Suprapubic skin (tissue), 4 donors: Measurements from ENCODE around the gene SLC25A22. TPM values are rescaled to one million over a fixed set of nuclear protein-coding genes. Genes with fewer than 3 reads are reported as not detected.

Experiments
- DNase-seq, 2 donors: peaks; one replicate each; pipeline ENCODE4 v3.0.0-alpha.2; 2019; ENCODE audit warnings: low spot score in 2 of 2
- H3K27ac ChIP-seq: fragments of 200-600 bp; sonication (generic); one replicate; pipeline ENCODE4 v1.5.1; 2019
- H3K27me3 ChIP-seq: fragments of 200-600 bp; sonication (generic); one replicate; pipeline ENCODE4 v1.5.1; 2019
- H3K36me3 ChIP-seq: fragments of 200-600 bp; sonication (generic); one replicate; pipeline ENCODE4 v1.5.1; 2019
- H3K4me1 ChIP-seq: fragments of 200-600 bp; sonication (generic); one replicate; pipeline ENCODE4 v1.5.1; 2019
- H3K4me3 ChIP-seq: fragments of 200-600 bp; sonication (generic); one replicate; pipeline ENCODE4 v1.5.1; 2019; ENCODE audit warnings: mild to moderate bottlenecking
- H3K9me3 ChIP-seq: fragments of 200-600 bp; sonication (generic); one replicate; pipeline ENCODE4 v1.5.1; 2019
- EP300 ChIP-seq: sonication (generic); formaldehyde crosslinking; IDR thresholded peaks from one replicate; pipeline ENCODE4 v1.6.1; 2017; ENCODE audit warnings: antibody characterized with exemption
- POLR2A ChIP-seq, 2 donors: fragments of 450-650 bp; IDR thresholded peaks; one replicate each; pipeline ENCODE4 v1.6.1; 2017; ENCODE audit warnings: antibody characterized with exemption in 2 of 2, mild to moderate bottlenecking in 2 of 2, moderate library complexity in 2 of 2
- POLR2AphosphoS5 ChIP-seq, 3 donors: sonication (generic); formaldehyde crosslinking; IDR thresholded peaks; one replicate each; pipeline ENCODE4 v1.6.1; 2017; ENCODE audit warnings: antibody characterized with exemption in 3 of 3
- WGBS: methylation state at CpG from one replicate; pipeline ENCODE4 v1.1.5; 2018; 5-methylcytosine and 5-hydroxymethylcytosine counted together
- total RNA-seq, 4 donors: library from RNA; depleted of rRNA; stranded (reverse); fragments of >200 nt; gene quantifications; one replicate each; pipeline ENCODE4 v1.1.0, GENCODE V29; 2016
- TF ChIP-seq, protein P1 (sequence below), 2 donors: fragments of 200-600 bp in 1 of 2; fragments of 450-650 bp in 1 of 2; sonication (generic) in 1 of 2; IDR thresholded peaks; one replicate each; pipeline ENCODE4 v1.5.1; 2016 to 2019; ENCODE audit warnings: antibody characterized with exemption in 2 of 2, mild to moderate bottlenecking in 1 of 2, moderate library complexity in 1 of 2

SLC25A22 gene
- total RNA-seq, 4 donors from 2014 or later, result 11.2 to 14.7 (median 13.7) TPM

DNA sequence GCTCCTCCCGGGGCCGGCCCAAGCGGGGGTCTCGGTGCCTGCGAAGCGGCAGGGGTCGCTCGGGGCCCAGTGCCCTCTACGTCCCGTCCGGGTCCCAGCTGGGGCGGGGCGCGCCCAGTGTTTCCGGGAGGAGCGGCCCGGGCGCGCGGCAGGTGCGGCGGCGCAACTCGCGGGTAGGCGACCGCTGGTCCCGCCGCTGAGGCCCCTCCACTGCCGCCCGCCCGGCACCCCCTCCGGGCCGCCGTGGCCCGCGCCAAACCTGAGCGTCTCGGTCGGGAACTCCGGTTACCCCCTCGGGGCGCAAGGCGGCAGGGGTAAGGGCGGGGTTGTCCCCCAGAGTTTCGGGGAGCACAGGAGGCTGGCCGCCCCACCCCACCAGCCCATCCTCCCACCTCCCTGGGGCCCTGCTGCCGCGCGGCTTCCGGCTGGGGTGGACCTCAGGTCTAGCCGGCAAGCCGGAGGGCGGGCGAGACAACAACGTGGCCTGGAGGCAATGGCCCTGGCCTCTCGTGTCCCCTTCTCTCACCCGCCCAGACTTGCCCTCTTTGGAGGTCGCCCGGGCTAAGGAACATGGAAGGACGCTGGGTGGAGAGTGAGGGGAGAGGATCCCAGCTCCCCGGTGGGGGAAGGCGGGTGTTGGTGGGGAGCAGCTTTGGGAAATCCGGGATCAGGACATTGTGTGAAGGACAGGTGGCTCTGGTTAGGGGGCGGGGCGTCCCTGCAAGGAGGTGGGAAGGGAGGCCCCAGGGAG is 29.2 kb upstream of the SLC25A22 start:
- peaks cover 13% of the 10 kb centered on the region for H3K27me3 ChIP-seq
- H3K4me3 ChIP-seq, result peak overlapping the region; percentile 53
- H3K9me3 ChIP-seq, result no peaks in the 10 kb centered on the region
- TF ChIP-seq, protein P1, sequence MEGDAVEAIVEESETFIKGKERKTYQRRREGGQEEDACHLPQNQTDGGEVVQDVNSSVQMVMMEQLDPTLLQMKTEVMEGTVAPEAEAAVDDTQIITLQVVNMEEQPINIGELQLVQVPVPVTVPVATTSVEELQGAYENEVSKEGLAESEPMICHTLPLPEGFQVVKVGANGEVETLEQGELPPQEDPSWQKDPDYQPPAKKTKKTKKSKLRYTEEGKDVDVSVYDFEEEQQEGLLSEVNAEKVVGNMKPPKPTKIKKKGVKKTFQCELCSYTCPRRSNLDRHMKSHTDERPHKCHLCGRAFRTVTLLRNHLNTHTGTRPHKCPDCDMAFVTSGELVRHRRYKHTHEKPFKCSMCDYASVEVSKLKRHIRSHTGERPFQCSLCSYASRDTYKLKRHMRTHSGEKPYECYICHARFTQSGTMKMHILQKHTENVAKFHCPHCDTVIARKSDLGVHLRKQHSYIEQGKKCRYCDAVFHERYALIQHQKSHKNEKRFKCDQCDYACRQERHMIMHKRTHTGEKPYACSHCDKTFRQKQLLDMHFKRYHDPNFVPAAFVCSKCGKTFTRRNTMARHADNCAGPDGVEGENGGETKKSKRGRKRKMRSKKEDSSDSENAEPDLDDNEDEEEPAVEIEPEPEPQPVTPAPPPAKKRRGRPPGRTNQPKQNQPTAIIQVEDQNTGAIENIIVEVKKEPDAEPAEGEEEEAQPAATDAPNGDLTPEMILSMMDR (IDR thresholded peaks at IDR 0.05), result no peak
- no peak for TF ChIP-seq EP300
- no peak for TF ChIP-seq POLR2A (IDR thresholded peaks at IDR 0.05)
- no peak for TF ChIP-seq POLR2AphosphoS5 (IDR thresholded peaks at IDR 0.05)
- H3K4me1 ChIP-seq, result peaks cover 74% of the 10 kb centered on the region
- H3K36me3 ChIP-seq, result peaks cover 30% of the 10 kb centered on the region
- H3K27ac ChIP-seq, result peak overlapping the region; percentile 66
- 18% methylated on average over 12 of the region's 66 CpGs for WGBS
- DNase-seq, result no peak

DNA sequence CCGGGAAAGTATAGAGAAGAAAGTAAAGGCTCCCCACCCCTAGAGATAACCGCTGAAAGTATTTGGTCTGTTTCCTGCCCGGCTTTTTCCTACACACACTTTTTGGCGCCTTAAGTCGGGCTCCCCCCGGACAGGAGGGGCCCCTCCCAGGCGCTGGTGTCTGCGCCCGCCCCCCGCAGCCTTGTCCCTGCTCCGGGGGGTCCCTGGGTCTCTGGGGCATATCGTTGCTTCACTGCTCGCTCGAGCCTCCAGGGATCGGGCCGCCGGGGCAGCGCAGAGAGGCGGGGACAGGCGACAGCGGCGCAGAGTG is 28.7 kb upstream of the SLC25A22 start:
- H3K9me3 ChIP-seq, result no peaks in the 10 kb centered on the region
- H3K36me3 ChIP-seq, result peaks cover 36% of the 10 kb centered on the region
- no peak for DNase-seq
- H3K4me3 ChIP-seq, result peak overlapping the region; percentile 53
- peaks cover 13% of the 10 kb centered on the region for H3K27me3 ChIP-seq
- H3K27ac ChIP-seq, result peak overlapping the region; percentile 66
- TF ChIP-seq EP300, result no peak
- peaks cover 74% of the 10 kb centered on the region for H3K4me1 ChIP-seq
- 5% methylated on average over 11 of the region's 22 CpGs for WGBS

DNA sequence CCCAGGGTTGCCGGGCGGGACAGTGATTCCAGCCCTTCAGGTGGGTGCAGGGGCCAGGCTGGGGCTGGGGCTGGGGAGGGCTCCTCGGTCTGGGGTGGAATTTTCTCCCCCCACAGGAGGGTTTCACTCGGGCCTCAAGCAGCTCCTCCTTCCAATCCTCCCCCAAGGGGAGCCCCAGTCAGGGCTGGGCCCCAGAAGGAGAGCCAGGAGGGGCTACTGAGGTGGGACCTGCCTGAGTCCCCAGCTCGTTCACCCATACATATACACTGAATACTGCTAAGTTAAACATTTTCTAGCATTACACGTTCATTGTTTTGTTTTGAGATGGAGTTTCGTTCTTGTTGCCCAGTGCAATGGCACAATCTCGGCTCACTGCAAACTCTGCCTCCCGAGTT is 28.1 kb upstream of the SLC25A22 start:
- Histone ChIP-seq H3K9me3 (no peaks in the 10 kb centered on the region), H3K4me3 (no peak overlapping the region), H3K4me1 (peaks cover 74% of the 10 kb centered on the region), H3K27me3 (peaks cover 13% of the 10 kb centered on the region), H3K27ac (peak overlapping the region; percentile 66), H3K36me3 (peaks cover 36% of the 10 kb centered on the region)
- WGBS, result 75% methylated on average over 8 of the region's 9 CpGs
- TF ChIP-seq, protein P1 (IDR thresholded peaks at IDR 0.05), result no peak
- TF ChIP-seq POLR2AphosphoS5 (IDR thresholded peaks at IDR 0.05) (no peak), EP300 (no peak), POLR2A (IDR thresholded peaks at IDR 0.05) (no peak)
- DNase-seq, result no peak

DNA sequence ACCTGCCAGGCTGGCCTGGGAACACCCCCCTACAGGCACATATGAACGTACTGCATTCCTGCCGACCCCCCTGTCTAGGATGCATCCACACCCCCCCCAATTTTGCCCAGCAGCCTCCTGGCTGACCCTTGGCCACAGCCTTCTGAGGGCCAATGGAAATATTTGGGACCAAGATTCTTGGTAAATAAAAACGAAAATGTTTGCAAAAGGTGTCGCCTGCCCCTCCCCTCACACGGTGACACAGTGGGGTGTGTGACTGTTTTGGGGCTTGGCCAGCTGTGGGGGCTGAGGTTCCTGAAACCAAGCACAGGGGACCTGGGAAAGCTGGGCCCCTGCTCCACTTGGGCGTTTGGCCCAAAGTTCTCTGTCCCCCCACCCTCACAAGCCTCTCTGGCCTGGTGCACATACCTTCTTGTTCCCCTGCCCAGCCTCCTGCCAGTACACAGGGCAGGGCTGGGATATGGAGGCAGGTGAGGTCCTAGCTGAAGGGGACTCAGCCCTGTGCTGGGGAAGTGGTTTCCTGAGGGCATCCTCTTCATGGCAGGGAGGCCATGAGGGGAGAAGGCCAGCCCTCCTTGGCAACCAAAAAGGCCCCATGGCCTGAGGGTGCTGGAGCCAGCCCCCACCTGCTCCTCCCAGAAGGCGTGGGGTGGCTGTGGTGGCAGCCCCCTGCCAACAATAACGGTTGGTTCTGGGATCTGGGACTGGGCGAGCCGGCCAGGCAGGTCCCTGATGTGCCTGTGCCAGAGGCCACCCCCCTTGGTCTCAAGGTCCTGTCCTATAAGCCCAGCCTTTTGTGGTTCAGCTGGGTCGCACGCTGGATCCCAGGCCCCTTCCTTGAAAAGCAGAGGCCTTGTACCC is 27.5 kb upstream of the SLC25A22 start:
- H3K27ac ChIP-seq, result peak overlapping the region; percentile 66
- no peak for DNase-seq

DNA sequence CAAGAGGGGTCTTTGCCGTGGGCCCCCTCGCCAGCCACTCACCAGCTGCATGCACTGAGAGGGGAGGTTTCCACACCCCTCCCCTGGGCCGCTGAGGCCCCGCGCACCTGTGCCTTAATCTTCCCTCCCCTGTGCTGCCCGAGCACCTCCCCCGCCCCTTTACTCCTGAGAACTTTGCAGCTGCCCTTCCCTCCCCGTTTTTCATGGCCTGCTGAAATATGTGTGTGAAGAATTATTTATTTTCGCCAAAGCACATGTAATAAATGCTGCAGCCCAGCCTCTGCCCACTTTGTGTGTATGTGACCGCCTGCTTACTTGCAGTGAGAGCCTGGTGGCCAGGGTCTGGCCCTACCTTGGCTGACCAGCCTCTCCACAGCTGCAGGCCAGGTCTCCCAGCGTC is 26.9 kb upstream of the SLC25A22 start:
- Histone ChIP-seq H3K9me3 (no peaks in the 10 kb centered on the region), H3K4me1 (peaks cover 72% of the 10 kb centered on the region), H3K27me3 (peaks cover 11% of the 10 kb centered on the region), H3K36me3 (peaks cover 36% of the 10 kb centered on the region), H3K4me3 (no peak overlapping the region), H3K27ac (peak overlapping the region; percentile 66)
- 88% methylated on average over 9 of the region's 11 CpGs for WGBS
- no peak for DNase-seq
- TF ChIP-seq POLR2AphosphoS5 (IDR thresholded peaks at IDR 0.05) (no peak), POLR2A (IDR thresholded peaks at IDR 0.05) (no peak), EP300 (no peak)
- TF ChIP-seq, protein P1 (IDR thresholded peaks at IDR 0.05), result no peak

More for the DNA sequence above, 27.5 kb upstream of the SLC25A22 start:
- Histone ChIP-seq H3K4me3 (no peak overlapping the region), H3K4me1 (peaks cover 74% of the 10 kb centered on the region), H3K36me3 (peaks cover 36% of the 10 kb centered on the region), H3K9me3 (no peaks in the 10 kb centered on the region), H3K27me3 (peaks cover 13% of the 10 kb centered on the region)
- no peak for TF ChIP-seq POLR2A (IDR thresholded peaks at IDR 0.05)
- peak in 1 of 3 donors; percentile 53 for TF ChIP-seq POLR2AphosphoS5 (IDR thresholded peaks at IDR 0.05)
- 60% methylated on average over 11 of the region's 12 CpGs for WGBS

DNA sequence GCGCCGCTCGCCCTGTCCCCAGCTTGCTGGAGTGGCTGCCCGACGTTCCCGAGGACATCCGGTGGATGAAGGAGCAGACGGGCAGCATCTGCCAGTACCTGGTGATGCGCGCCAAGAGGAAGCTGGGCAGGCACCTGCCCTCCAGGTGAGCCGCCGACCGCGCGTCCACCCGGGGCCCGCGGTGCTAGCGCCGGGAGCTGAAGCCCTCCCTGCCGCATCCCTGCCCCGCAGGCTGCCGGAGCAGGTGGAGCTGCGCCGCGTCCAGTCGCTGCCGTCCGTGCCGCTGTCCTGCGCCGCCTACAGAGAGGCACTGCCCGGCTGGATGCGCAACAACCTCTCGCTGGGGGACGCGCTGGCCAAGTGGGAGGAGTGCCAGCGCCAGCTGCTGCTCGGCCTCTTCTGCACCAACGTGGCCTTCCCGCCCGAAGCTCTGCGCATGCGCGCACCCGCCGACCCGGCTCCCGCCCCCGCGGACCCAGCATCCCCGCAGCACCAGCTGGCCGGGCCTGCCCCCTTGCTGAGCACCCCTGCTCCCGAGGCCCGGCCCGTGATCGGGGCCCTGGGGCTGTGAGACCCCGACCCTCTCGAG is 26.3 kb upstream of the SLC25A22 start:
- peak overlapping the region; percentile 66 for H3K27ac ChIP-seq
- 70% methylated on average over 2 of the region's 59 CpGs for WGBS

More for the DNA sequence above, 26.3 kb upstream of the SLC25A22 start:
- H3K36me3 ChIP-seq, result peaks cover 36% of the 10 kb centered on the region
- no peak for DNase-seq
- TF ChIP-seq, protein P1 (IDR thresholded peaks at IDR 0.05), result no peak
- TF ChIP-seq POLR2AphosphoS5 (IDR thresholded peaks at IDR 0.05), result no peak
- TF ChIP-seq POLR2A (IDR thresholded peaks at IDR 0.05), result no peak
- TF ChIP-seq EP300, result no peak
- H3K4me3 ChIP-seq, result no peak overlapping the region
- H3K4me1 ChIP-seq, result peaks cover 67% of the 10 kb centered on the region
- peaks cover 7% of the 10 kb centered on the region for H3K27me3 ChIP-seq
- no peaks in the 10 kb centered on the region for H3K9me3 ChIP-seq
